ENCODE results near the gene PHLDA2. TPM values are rescaled to one million over a fixed set of nuclear protein-coding genes. Genes with fewer than 3 reads are reported as not detected.

Gene PHLDA2
- total and polyA plus RNA-seq, 2 of the 13 experiments (the other 11 are each of a cell fraction or from before 2014, with no cell fraction given), result 0.55 to 0.78 TPM

DNA sequence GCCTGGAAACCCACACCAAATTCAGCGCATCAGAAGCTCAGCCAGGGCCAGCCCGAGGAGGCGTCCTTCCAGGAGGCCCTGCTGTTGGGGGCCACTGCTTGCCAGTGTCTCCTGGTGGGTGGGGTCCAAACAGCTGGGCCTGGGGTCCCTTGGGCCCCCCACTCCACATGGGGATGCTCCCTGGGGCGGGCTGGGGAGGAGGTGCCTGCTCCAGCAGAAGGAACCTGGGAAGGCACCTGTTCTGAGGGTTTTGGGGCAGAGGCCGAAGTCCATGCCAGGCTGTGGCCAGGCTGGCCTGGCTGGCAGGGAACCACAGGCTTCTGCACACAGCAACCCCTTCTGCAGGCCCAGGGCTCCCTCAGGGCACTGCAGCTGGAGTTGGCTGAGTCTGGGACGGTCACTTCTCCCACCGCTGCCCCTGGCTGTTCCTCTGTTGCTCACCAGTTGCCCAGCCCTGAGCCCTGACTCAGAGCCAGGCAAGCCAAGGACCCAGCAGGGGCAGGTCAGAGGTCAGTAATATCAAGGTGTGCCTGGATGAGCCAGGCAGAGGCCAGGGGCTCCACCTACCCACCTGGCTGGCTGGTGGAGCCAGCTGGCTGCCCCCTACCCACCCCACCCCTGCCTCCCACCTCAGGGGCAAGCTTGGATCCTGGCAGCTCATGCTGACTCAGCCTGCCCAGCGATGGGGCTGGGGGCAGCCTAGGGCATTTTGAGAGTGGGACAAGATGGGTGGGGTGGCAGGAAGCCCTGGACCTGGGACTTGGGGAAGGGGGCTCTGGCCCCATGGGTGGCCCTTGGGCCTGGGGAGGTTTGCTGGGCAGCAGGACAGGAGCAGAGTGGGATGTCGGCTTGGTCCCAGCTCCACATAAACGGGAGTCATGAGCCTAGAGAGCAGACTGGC lies 12.0 kb upstream of the PHLDA2 start (continued):
- TF ChIP-seq, protein P1, sequence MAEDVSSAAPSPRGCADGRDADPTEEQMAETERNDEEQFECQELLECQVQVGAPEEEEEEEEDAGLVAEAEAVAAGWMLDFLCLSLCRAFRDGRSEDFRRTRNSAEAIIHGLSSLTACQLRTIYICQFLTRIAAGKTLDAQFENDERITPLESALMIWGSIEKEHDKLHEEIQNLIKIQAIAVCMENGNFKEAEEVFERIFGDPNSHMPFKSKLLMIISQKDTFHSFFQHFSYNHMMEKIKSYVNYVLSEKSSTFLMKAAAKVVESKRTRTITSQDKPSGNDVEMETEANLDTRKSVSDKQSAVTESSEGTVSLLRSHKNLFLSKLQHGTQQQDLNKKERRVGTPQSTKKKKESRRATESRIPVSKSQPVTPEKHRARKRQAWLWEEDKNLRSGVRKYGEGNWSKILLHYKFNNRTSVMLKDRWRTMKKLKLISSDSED (CRISPR knock-in tag; IDR thresholded peaks at IDR 0.05), result no peak
- TF ChIP-seq, protein P2, sequence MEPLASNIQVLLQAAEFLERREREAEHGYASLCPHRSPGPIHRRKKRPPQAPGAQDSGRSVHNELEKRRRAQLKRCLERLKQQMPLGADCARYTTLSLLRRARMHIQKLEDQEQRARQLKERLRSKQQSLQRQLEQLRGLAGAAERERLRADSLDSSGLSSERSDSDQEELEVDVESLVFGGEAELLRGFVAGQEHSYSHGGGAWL (CRISPR knock-in tag; IDR thresholded peaks at IDR 0.05), result no peak
- TF ChIP-seq, protein P3, sequence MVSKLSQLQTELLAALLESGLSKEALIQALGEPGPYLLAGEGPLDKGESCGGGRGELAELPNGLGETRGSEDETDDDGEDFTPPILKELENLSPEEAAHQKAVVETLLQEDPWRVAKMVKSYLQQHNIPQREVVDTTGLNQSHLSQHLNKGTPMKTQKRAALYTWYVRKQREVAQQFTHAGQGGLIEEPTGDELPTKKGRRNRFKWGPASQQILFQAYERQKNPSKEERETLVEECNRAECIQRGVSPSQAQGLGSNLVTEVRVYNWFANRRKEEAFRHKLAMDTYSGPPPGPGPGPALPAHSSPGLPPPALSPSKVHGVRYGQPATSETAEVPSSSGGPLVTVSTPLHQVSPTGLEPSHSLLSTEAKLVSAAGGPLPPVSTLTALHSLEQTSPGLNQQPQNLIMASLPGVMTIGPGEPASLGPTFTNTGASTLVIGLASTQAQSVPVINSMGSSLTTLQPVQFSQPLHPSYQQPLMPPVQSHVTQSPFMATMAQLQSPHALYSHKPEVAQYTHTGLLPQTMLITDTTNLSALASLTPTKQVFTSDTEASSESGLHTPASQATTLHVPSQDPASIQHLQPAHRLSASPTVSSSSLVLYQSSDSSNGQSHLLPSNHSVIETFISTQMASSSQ (IDR thresholded peaks at IDR 0.05; ENCODE audit: low read depth), result no peak
- TF ChIP-seq, protein P3 (CRISPR knock-in tag; IDR thresholded peaks at IDR 0.05; ENCODE audit: borderline replicate concordance), result no peak

Data from HepG2 (cell line).